ENCODE data around the gene PRR13.

The PRR13 gene

DNA sequence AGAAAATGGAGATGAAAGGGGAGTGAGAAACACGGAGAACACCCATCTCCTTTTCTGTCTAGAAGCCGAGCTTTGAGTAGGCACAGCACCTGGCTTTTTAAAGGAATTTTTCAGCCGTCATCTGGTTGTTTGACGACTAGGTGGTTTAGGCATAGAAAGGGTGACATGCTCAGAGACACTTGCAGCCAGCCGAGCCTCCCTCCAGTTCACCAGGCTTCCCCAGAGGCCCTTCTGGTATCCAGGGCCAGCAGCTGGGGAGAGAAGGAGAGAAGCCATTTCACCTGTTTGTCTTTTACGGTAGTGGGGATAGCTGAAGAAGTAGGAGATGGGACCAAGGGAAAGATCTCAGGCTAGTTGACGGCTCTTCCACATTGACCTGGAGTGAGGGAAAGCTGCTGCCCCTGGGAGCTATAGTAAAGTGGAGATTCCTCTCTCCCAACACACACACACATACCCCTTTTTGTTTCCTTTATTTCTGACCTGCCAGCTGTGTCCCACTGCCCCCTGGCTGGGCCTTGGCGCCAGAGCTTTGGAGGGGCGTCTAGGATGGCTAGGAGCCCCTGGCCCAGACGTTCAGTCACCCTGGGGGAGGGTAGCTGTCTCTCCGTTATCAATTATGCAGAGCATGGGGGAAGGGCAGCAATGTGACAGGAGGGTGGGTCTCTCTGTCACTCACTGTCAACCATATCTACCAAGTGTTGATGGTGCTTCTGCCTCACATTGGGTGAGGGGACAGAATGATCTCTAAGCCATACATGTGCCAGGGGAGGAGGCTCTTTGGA, 52.3 kb downstream of the PRR13 start:
- DNase-seq (ENCODE audit: low read depth): no peak
